Suppressor macrophage (primary cell): ENCODE data around the gene TECPR2.
"Not testable (repeated sequence)": the region's sequence is repeated elsewhere in the genome, so short reads cannot be mapped to it uniquely, and the experiment has no call there.

Experiments
- DNase-seq, 4 experiments: peaks; one replicate each; pipeline ENCODE4 v3.0.0-alpha.2; 2020 to 2022

Gene TECPR2

DNA sequence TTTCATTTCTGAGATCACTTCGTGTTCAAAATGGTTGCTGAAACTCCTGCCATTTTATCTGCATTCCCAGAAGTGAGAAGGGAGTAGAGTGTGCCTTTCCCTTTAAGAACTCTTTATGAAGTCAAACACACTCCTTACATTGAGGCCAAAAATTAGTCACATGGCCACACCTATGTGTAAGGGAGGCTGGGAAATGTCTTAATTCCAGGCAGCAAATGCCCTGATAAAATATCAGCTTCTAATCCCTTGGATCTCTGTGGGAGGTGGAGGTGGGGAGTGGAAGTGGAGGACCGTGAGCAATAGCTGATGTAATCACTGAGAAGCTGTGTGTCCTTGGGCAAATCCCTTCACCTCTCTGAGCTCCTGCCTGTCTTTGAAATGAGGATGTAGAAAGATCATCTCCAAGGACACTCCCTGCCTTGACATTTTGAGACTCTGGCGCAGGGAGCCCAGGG, 169.5 kb downstream of the TECPR2 start:
- DNase-seq = peak in 1 of 4 experiments; percentile 2

- DNase-seq = no peak
Observed at GRCh38 chr14:102537981-102538601, 175.3 kb downstream of the TECPR2 start.

DNA sequence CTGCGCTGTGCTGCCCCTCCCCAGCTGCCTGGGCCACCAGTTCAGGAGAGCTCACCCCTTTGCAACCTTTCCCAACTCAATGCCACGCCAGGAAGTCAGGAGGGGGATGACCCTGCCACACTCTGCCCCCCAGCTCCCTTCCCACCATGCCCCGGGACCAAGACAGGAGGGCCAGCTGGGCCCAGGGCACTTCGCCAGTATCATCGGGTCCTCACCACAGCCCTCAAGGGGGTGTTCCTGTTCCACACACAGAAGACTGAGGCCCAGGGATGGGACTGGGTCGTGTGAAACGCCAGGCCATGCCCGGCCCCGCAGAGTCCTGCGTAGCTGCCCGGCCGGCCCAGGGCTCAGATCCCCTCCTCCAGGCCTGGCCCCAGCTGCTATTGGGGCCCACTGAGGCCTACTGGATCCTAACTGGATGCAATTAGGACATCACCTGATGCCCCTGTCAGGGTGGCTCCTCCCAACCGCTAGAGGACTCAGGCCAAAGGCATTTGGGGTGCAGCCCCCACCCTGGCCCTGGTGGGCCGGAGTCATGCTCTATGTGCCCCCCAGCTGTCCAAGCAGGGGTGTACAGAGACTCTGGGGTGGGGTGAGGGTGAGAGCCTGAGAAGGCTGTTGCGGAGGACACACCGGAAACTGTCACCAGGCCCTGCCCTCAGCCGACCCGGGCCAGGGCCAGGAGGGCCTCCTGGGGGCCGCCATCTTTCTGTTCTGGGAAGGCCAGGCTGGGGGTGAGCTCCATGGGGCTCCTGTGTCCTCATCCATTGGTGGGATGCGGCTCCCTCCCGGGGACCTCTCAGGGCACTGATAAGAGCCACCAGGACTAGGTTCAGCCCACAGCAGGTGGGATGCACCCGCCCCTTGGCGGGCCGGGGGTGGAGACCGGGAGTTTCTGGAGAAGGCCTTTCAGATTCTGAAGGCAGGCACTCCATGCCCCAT, 176.1 kb downstream of the TECPR2 start:
- DNase-seq = no peak

DNA sequence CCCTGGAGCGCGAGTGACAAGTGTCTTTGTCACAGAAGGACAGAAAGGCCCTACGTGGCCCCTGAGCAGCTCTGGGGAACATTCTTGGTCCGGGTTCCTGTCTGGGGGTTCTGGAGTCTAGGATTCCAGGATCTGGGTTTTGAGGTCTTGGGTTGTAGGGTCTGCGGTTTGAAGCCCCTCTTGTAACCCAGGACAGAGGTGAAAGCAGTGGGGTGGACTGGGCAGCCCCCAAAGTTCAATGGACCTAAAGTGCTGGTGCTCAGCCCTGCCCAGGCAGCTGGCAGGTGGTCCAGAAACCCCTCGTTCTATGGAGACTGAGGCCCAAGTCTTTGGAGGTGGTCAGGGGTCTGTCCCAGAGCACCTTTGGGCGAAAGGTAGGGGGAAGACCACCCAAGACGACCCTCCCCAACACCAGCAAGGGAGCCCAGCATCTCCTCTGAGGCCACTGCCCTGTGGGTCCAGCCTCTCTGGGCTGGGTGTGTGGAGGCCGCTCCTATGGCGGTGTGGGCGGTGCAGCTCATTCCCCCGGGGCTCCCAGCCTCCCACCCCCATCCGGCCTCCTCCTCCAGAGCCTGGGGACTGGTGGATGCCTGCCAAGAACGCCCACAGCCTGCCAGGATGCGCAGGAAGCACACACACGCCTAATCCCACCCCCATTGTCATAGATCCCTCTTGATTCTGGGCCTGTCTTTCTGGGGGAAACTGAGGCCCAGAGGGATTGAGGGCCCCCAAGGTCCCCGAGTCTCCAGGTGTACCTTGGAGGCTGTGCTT, 177.0 kb downstream of the TECPR2 start:
- DNase-seq = no peak

- no peak for DNase-seq
Observed at GRCh38 chr14:102540315-102541028, 177.7 kb downstream of the TECPR2 start.

- not testable (repeated sequence) for DNase-seq
Observed at GRCh38 chr14:102541029-102541491, 178.3 kb downstream of the TECPR2 start.

- no peak for DNase-seq
Observed at GRCh38 chr14:102541771-102542170, 179.0 kb downstream of the TECPR2 start.

DNA sequence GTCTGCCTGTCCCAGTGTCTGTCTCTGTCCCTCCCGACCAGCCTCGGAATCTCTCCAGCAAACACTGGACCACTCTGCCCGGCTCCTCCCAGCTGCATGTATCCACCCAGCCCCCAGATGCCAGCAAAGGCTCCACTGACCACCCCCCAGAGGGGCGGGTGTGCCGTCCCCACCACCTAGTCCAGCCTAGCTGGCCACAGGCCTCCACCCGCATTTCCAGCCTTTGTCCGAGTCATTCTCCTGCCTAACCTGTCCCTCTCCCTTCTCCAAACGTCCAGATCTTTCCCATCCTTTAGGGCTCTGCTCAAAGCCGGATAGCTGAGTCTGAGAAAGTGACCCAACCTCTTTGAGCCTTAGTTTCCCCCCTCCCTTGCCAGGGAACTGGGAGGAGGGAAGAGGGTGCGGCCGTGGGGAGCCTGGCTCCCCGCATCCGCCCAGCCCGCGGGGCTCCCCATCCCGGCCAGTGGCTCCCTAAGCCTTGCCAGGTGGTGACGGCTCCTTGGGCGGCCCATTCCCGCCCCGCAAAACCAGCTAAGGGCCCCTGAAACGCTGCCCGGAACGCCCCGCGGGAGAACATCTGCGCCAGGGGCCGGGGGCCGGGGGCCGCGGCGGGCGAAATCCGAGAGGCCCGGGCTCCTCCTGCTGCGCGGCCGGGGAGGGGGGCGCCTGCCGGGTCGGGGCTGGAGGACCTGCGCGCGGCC, 181.5 kb downstream of the TECPR2 start:
- no peak for DNase-seq

- peak; percentile 25 to 60 (median 34) for DNase-seq
Observed at GRCh38 chr14:102544747-102545460, 182.2 kb downstream of the TECPR2 start.

GRCh38 chr14:102545461-102546265, 182.9 kb downstream of the TECPR2 start:
- no peak for DNase-seq

GRCh38 chr14:102548616-102549240, 186.0 kb downstream of the TECPR2 start:
- no peak for DNase-seq

DNA sequence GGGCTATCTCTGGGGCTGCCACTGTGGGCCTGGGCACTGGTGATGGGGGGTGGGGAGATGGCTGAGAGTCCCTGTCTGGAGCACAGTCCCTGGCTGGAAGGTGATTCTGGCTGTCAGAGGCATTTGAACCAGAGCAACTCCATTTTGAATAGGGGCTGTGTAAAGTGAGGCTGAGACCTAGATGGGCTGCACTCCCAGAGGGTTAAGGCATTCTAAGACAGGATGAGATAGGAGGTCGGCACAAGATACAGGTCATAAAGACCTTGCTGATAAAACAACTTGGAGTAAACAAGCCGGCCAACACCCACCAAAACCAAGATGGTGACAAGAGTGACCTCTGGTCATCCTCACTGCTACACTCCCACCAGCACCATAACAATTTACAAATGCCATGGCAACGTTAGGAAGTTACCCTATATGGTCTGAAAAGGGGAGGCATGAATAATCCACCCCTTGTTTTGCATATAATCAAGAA, 188.2 kb downstream of the TECPR2 start:
- DNase-seq = peak in 1 of 4 experiments; percentile 23
